HCT116 (cell line): Measurements from ENCODE around the gene SPEM3. TPM values are rescaled to one million over a fixed set of nuclear protein-coding genes. Genes with fewer than 3 reads are reported as not detected.

Source experiments
- ATAC-seq: fragments of 200-7000 bp; cut with Tn5 transposase; 2 replicates; pipeline ENCODE4 v1.9.1; 2020; ENCODE audit warnings: mild to moderate bottlenecking, moderate library complexity
- BruUV-seq: library from RNA; stranded (reverse); fragments of 400-500 nt; replicated peaks from 2 replicates; lab custom pipeline; 2021; lab: Mats Ljungman, UMichigan
- CTCF ChIA-PET: fragments of 300-600 bp; sonication (Branson Sonifier 250); formaldehyde crosslinking; loops from one replicate; lab custom pipeline; 2021; ENCODE audit warnings: antibody characterized with exemption; lab: Charles Lee
- POLR2A ChIA-PET: fragments of 300-600, 350-600 bp; sonication (Branson Sonifier 250); formaldehyde crosslinking; loops from one replicate; lab custom pipeline; 2021; ENCODE audit warnings: antibody characterized with exemption; lab: Charles Lee
- RAD21 ChIA-PET, 2 experiments: fragments of 300-600 bp; sonication (Branson Sonifier 250); formaldehyde crosslinking; loops; one replicate each; lab custom pipeline; 2023; ENCODE audit warnings: low total read pairs in 2 of 2; ENCODE audit not compliant: uncharacterized antibody in 2 of 2, unreplicated experiment in 2 of 2, low non-redundant PET in 1 of 2; lab: Charles Lee
- DNase-seq: peaks from one replicate; pipeline ENCODE4 v3.0.0-alpha.2; 2010; ENCODE audit warnings: low read depth, low spot score
- H2AFZ ChIP-seq: fragments of 200-600 bp; shearing (Covaris generic), sonication (generic); 2 replicates; pipeline ENCODE4 v1.6.1; 2017; ENCODE audit warnings: low read depth, mixed run types, mixed read lengths, antibody characterized with exemption, low read length; ENCODE audit not compliant: poor library complexity, severe bottlenecking
- H3K27ac ChIP-seq: 2 replicates; pipeline ENCODE4 v1.5.1; 2012; ENCODE audit warnings: low read depth, low read length
- H3K27me3 ChIP-seq: fragments of 200-600 bp; sonication (generic); 2 replicates; pipeline ENCODE4 v1.6.1; 2016; ENCODE audit warnings: mixed run types, low read length, mixed read lengths; ENCODE audit not compliant: insufficient read depth
- H3K36me3 ChIP-seq, 2 experiments: fragments of 200-500 bp in 1 of 2; fragments of 200-600 bp in 1 of 2; sonication (Bioruptor generic) in 1 of 2; sonication (generic) in 1 of 2; 2 replicates each; pipeline versions ENCODE4 v1.5.1 to v1.6.1; 2014 to 2016; ENCODE audit warnings: low read length in 2 of 2, inconsistent platforms in 1 of 2, mixed read lengths in 1 of 2, mixed run types in 1 of 2; ENCODE audit not compliant: insufficient read depth in 2 of 2, control insufficient read depth in 1 of 2
- H3K4me1 ChIP-seq, 2 experiments: fragments of 200-600 bp in 1 of 2; sonication (generic) in 1 of 2; 2 replicates each; pipeline versions ENCODE4 v1.5.1 to v1.6.1; 2012 to 2017; ENCODE audit warnings: low read length in 2 of 2, inconsistent platforms in 1 of 2, mild to moderate bottlenecking in 1 of 2, mixed read lengths in 1 of 2, mixed run types in 1 of 2, moderate library complexity in 1 of 2; ENCODE audit not compliant: insufficient read depth in 2 of 2, control insufficient read depth in 1 of 2
- H3K4me2 ChIP-seq: fragments of 200-600 bp; sonication (generic); 2 replicates; pipeline ENCODE4 v1.6.1; 2017; ENCODE audit warnings: mixed run types, low read length, mixed read lengths
- H3K4me3 ChIP-seq, 2 experiments: fragments of 200-600 bp in 1 of 2; sonication (generic) in 1 of 2; replicated peaks in 1 of 2; 2 replicates each; pipeline ENCODE4 v1.5.1; 2011 to 2016; ENCODE audit warnings: low read length in 2 of 2, control low read depth in 1 of 2, low read depth in 1 of 2, mild to moderate bottlenecking in 1 of 2, mixed read lengths in 1 of 2, mixed run types in 1 of 2
- H3K79me2 ChIP-seq: fragments of 200-600 bp; sonication (generic); 2 replicates; pipeline ENCODE4 v1.6.1; 2017; ENCODE audit warnings: mild to moderate bottlenecking, mixed run types, low read length, moderate library complexity, mixed read lengths; ENCODE audit not compliant: insufficient read depth
- H3K9ac ChIP-seq: fragments of 200-600 bp; sonication (generic); 2 replicates; pipeline ENCODE4 v1.6.1; 2016; ENCODE audit warnings: low read length, mixed read lengths
- H3K9me2 ChIP-seq: fragments of 200-600 bp; sonication (generic), shearing (Covaris generic); 2 replicates; pipeline ENCODE4 v1.6.1; 2017; ENCODE audit warnings: mixed run types, mild to moderate bottlenecking, moderate library complexity; ENCODE audit not compliant: insufficient read depth
- H3K9me3 ChIP-seq, 2 experiments: fragments of 200-500 bp in 1 of 2; fragments of 200-600 bp in 1 of 2; sonication (Bioruptor generic) in 1 of 2; sonication (generic) in 1 of 2; 2 replicates each; pipeline ENCODE4 v1.6.1; 2014 to 2017; ENCODE audit warnings: low read length in 2 of 2, mixed read lengths in 2 of 2, inconsistent platforms in 1 of 2, low read depth in 1 of 2, mild to moderate bottlenecking in 1 of 2, mixed run types in 1 of 2, moderate library complexity in 1 of 2; ENCODE audit not compliant: control insufficient read depth in 1 of 2, insufficient read depth in 1 of 2
- H4K20me1 ChIP-seq: fragments of 200-600 bp; sonication (generic), shearing (Covaris generic); 2 replicates; pipeline ENCODE4 v1.6.1; 2017; ENCODE audit warnings: mixed run types, mild to moderate bottlenecking, moderate library complexity; ENCODE audit not compliant: insufficient read depth
- CBX3 ChIP-seq: IDR thresholded peaks from 2 replicates; pipeline ENCODE4 v1.6.1; 2012; ENCODE audit warnings: low read depth
- CEBPB ChIP-seq: IDR thresholded peaks from 2 replicates; pipeline ENCODE4 v1.6.1; 2012; ENCODE audit warnings: low read depth
- EGR1 ChIP-seq: IDR thresholded peaks from 2 replicates; pipeline ENCODE4 v1.6.1; 2012; ENCODE audit warnings: low read depth
- ELF1 ChIP-seq: IDR thresholded peaks from 2 replicates; pipeline ENCODE4 v1.6.1; 2012; ENCODE audit warnings: low read depth, borderline replicate concordance
- EZH2 ChIP-seq: fragments of 200-600 bp; sonication (generic); IDR thresholded peaks from 2 replicates; pipeline ENCODE4 v1.6.1; 2017; ENCODE audit warnings: antibody characterized with exemption, mixed run types
- JUND ChIP-seq: IDR thresholded peaks from 2 replicates; pipeline ENCODE4 v1.6.1; 2012
- POLR2A ChIP-seq: IDR thresholded peaks from 2 replicates; pipeline ENCODE4 v1.7.0; 2011; ENCODE audit warnings: borderline replicate concordance; ENCODE audit not compliant: insufficient read depth, insufficient read length; ENCODE audit errors: extremely low read depth
- POLR2AphosphoS5 ChIP-seq: IDR thresholded peaks from 2 replicates; pipeline ENCODE4 v1.6.1; 2011; ENCODE audit warnings: mild to moderate bottlenecking, low read depth, low read length, moderate library complexity
- SP1 ChIP-seq: IDR thresholded peaks from 2 replicates; pipeline ENCODE4 v1.6.1; 2012; ENCODE audit warnings: low read depth
- SRF ChIP-seq: IDR thresholded peaks from 2 replicates; pipeline ENCODE4 v1.6.1; 2012; ENCODE audit warnings: low read depth
- TCF7L2 ChIP-seq: IDR thresholded peaks from 2 replicates; pipeline ENCODE4 v1.7.0; 2011; ENCODE audit warnings: borderline replicate concordance, inconsistent platforms; ENCODE audit not compliant: insufficient read depth, insufficient read length; ENCODE audit errors: extremely low read depth
- ZFX ChIP-seq: fragments of 450-650 bp; IDR thresholded peaks from 2 replicates; pipeline ENCODE4 v1.6.1; 2017
- ZNF274 ChIP-seq: fragments of 200-500 bp; sonication (Bioruptor generic); IDR thresholded peaks from 2 replicates; pipeline ENCODE4 v1.6.1; 2014; ENCODE audit warnings: mild to moderate bottlenecking, low read depth, low read length, inconsistent platforms
- intact Hi-C: fragments of 100-400 bp; cut with micrococcal nuclease; formaldehyde crosslinking; loops from 2 replicates; pipeline ENCODE4 v1.10.0; 2022
- total RNA-seq: library from RNA; stranded (reverse); gene quantifications from one replicate; pipeline ENCODE4 v1.2.1, GENCODE V29; 2021; ENCODE audit not compliant: unreplicated experiment
- TF ChIP-seq, protein P1 (sequence below): IDR thresholded peaks from 2 replicates; pipeline ENCODE4 v1.6.1; 2012
- TF ChIP-seq, protein P2 (sequence below): IDR thresholded peaks from 2 replicates; pipeline ENCODE4 v1.6.1; 2012
- TF ChIP-seq, protein P3 (sequence below): IDR thresholded peaks from 2 replicates; pipeline ENCODE4 v1.6.1; 2012; ENCODE audit warnings: low read depth

SPEM3 gene
- total RNA-seq, 1 experiment from 2014 or later: not detected

DNA sequence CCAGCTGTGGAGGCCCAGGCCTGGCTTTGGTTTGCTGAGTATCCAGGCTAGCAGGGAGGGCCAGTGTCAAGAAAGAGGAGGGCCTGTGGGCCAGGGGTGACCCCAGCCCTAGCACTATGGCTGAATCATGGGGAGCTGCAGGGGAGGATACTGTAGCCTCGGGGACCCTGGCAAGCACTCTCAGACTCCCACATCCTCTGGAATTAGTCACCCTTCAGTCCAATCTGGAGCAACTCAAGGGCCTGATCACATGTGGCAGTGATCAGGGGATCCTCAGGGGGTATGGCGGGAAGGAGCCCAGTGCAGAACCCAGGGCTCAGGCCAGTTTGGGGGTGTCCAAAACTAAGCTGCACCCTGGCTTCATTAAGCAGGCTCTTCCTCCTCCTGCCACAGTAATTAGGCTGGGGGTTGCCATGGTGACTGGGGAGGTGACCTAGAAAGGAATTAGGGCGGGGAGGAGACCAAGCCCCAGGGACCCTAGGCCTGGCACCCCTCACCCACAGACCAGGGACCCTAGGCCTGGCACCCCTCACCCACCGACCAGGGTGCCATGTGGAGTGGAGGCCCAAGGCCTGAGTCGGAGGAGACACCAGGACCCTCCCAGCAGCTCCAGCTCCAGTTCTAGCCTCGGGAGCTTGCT, 15.2 kb upstream of the SPEM3 start:
- DNase-seq: no peak
- CTCF ChIA-PET: no interaction called here

DNA sequence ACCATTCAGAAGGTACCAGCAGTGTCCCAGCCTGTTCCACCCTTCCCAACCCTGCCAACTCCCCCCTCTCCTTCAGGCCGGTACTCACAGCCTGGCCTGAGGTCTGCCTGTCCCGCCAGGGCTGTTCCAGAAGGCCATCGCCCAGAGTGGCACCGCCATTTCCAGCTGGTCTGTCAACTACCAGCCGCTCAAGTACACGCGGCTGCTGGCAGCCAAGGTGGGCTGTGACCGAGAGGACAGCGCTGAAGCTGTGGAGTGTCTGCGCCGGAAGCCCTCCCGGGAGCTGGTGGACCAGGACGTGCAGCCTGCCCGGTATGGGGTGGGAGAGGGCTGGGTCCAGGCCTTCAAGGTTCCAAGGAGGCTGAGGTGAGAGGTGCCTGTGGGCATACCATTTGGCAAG, 13.8 kb upstream of the SPEM3 start:
- Histone ChIP-seq H3K9me3 (no peaks in the 10 kb centered on the region), H3K27me3 (no peaks in the 10 kb centered on the region), H3K4me1 (peaks cover 0 to 3% of the 10 kb centered on the region in 2 experiments; a peak in 1 of 4 replicates), H2AFZ (no peak overlapping the region), H3K79me2 (no peaks in the 10 kb centered on the region), H3K4me2 (no peak overlapping the region), H3K27ac (no peak overlapping the region), H4K20me1 (no peaks in the 10 kb centered on the region), H3K36me3 (peaks cover 3 to 4% of the 10 kb centered on the region in 2 experiments; a peak in 1 of 4 replicates), H3K4me3 (no peak overlapping the region), H3K9me2 (no peaks in the 10 kb centered on the region), H3K9ac (no peak overlapping the region)
- ChIA-PET RAD21 (no interaction called here), POLR2A (no interaction called here), CTCF (no interaction called here)
- ATAC-seq: no peak
- intact Hi-C loops: no loop called here
- no peak for DNase-seq
- BruUV-seq: no TSS peak
- TF ChIP-seq EGR1: no peak
- no peak for TF ChIP-seq SRF
- TF ChIP-seq, protein P1, sequence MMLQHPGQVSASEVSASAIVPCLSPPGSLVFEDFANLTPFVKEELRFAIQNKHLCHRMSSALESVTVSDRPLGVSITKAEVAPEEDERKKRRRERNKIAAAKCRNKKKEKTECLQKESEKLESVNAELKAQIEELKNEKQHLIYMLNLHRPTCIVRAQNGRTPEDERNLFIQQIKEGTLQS: no peak
- TF ChIP-seq CEBPB: no peak
- TF ChIP-seq, protein P2, sequence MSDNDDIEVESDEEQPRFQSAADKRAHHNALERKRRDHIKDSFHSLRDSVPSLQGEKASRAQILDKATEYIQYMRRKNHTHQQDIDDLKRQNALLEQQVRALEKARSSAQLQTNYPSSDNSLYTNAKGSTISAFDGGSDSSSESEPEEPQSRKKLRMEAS: no peak
- no peak for TF ChIP-seq ZFX
- no peak for TF ChIP-seq JUND
- no peak for TF ChIP-seq ELF1
- TF ChIP-seq EZH2: no peak
- no peak for TF ChIP-seq SP1
- TF ChIP-seq ZNF274: no peak
- TF ChIP-seq, protein P3, sequence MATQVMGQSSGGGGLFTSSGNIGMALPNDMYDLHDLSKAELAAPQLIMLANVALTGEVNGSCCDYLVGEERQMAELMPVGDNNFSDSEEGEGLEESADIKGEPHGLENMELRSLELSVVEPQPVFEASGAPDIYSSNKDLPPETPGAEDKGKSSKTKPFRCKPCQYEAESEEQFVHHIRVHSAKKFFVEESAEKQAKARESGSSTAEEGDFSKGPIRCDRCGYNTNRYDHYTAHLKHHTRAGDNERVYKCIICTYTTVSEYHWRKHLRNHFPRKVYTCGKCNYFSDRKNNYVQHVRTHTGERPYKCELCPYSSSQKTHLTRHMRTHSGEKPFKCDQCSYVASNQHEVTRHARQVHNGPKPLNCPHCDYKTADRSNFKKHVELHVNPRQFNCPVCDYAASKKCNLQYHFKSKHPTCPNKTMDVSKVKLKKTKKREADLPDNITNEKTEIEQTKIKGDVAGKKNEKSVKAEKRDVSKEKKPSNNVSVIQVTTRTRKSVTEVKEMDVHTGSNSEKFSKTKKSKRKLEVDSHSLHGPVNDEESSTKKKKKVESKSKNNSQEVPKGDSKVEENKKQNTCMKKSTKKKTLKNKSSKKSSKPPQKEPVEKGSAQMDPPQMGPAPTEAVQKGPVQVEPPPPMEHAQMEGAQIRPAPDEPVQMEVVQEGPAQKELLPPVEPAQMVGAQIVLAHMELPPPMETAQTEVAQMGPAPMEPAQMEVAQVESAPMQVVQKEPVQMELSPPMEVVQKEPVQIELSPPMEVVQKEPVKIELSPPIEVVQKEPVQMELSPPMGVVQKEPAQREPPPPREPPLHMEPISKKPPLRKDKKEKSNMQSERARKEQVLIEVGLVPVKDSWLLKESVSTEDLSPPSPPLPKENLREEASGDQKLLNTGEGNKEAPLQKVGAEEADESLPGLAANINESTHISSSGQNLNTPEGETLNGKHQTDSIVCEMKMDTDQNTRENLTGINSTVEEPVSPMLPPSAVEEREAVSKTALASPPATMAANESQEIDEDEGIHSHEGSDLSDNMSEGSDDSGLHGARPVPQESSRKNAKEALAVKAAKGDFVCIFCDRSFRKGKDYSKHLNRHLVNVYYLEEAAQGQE: no peak
- TF ChIP-seq POLR2AphosphoS5: no peak

More for the DNA sequence above, 15.2 kb upstream of the SPEM3 start:
- H4K20me1 ChIP-seq: no peaks in the 10 kb centered on the region
- ATAC-seq: no peak
- peaks cover 0 to 3% of the 10 kb centered on the region in 2 experiments; a peak in 1 of 4 replicates for H3K4me1 ChIP-seq
- peaks cover 3 to 6% of the 10 kb centered on the region in 2 experiments; a peak in 2 of 4 replicates for H3K36me3 ChIP-seq
- H3K4me2 ChIP-seq: no peak overlapping the region
- no peak overlapping the region; the same call in 1 of the 2 replicates for H3K27ac ChIP-seq
- no peaks in the 10 kb centered on the region for H3K79me2 ChIP-seq
- H2AFZ ChIP-seq: no peak overlapping the region
- ChIA-PET RAD21 (no interaction called here), POLR2A (interaction anchor here (1.3 kb wide), 2 partner anchors 9 to 23 kb away, joined by 3 to 4 read pairs; partner anchors contain the start of gene TMEM256)
- TF ChIP-seq, protein P2: no peak
- TF ChIP-seq POLR2AphosphoS5: no peak
- TF ChIP-seq POLR2A: no peak
- TF ChIP-seq ELF1: no peak
- no peak for TF ChIP-seq CBX3
- TF ChIP-seq CEBPB: no peak
- no peak for TF ChIP-seq EZH2
- no peak for TF ChIP-seq TCF7L2
- H3K9me2 ChIP-seq: no peaks in the 10 kb centered on the region
- H3K9ac ChIP-seq: no peak overlapping the region
- H3K27me3 ChIP-seq: no peaks in the 10 kb centered on the region
- intact Hi-C loops: no loop called here
- no TSS peak for BruUV-seq
- H3K9me3 ChIP-seq: no peaks in the 10 kb centered on the region
- no peak overlapping the region for H3K4me3 ChIP-seq
